Lung (tissue), 12 donors: ENCODE results near the gene RAB22A. TPM values are rescaled to one million over a fixed set of nuclear protein-coding genes. Genes with fewer than 3 reads are reported as not detected.

Experiments used
- ATAC-seq: fragments of 200-7000 bp; cut with Tn5 transposase; one replicate; pipeline ENCODE4 v1.9.1; 2020; ENCODE audit warnings: moderate number of reproducible peaks; ENCODE audit not compliant: insufficient read depth, low FRiP score
- DNase-seq, 3 donors: peaks; one replicate each; pipeline ENCODE4 v3.0.0-alpha.2; 2013 to 2017
- H3K27ac ChIP-seq, 2 donors: one replicate each; pipeline ENCODE4 v1.5.1; 2013; ENCODE audit warnings: mild to moderate bottlenecking in 2 of 2, moderate library complexity in 2 of 2, control low read depth in 1 of 2, inconsistent platforms in 1 of 2, low read depth in 1 of 2, low read length in 1 of 2
- H3K27me3 ChIP-seq, 3 donors: one replicate each; pipeline ENCODE4 v1.5.1; 2013; ENCODE audit warnings: low read length in 2 of 3; ENCODE audit not compliant: control insufficient read depth in 3 of 3, insufficient read depth in 3 of 3
- H3K36me3 ChIP-seq, 4 donors: one replicate each; pipeline ENCODE4 v1.5.1; 2013; ENCODE audit warnings: low read length in 4 of 4, mild to moderate bottlenecking in 1 of 4, moderate library complexity in 1 of 4; ENCODE audit not compliant: control insufficient read depth in 4 of 4, insufficient read depth in 4 of 4
- H3K4me1 ChIP-seq, 5 donors: one replicate each; pipeline ENCODE4 v1.5.1; 2013; ENCODE audit warnings: low read length in 5 of 5, mild to moderate bottlenecking in 2 of 5, moderate library complexity in 1 of 5; ENCODE audit not compliant: control insufficient read depth in 5 of 5, insufficient read depth in 5 of 5
- H3K4me3 ChIP-seq: one replicate; pipeline ENCODE4 v1.5.1; 2013; ENCODE audit warnings: mild to moderate bottlenecking, control low read depth, moderate library complexity
- H3K9ac ChIP-seq, 2 donors: one replicate each; pipeline ENCODE4 v1.5.1; 2013; ENCODE audit warnings: low read length in 2 of 2, control low read depth in 1 of 2; ENCODE audit not compliant: insufficient read depth in 1 of 2
- H3K9me3 ChIP-seq, 4 donors: one replicate each; pipeline ENCODE4 v1.5.1; 2013; ENCODE audit warnings: low read length in 3 of 4, mild to moderate bottlenecking in 1 of 4, moderate library complexity in 1 of 4; ENCODE audit not compliant: control insufficient read depth in 4 of 4, insufficient read depth in 3 of 4
- CTCF ChIP-seq: IDR thresholded peaks from 2 replicates; pipeline ENCODE4 v1.5.1; 2012; ENCODE audit warnings: mild to moderate bottlenecking; ENCODE audit errors: control extremely low read depth, extremely low read depth
- WGBS, 2 donors: extraction: QIAGEN DNeasy Blood & Tissue Kit; methylation state at CpG; one replicate each; pipeline ENCODE4 v1.1.7; 2013; 5-methylcytosine and 5-hydroxymethylcytosine counted together
- polyA plus RNA-seq, 2 donors: library from polyadenylated mRNA; stranded (reverse); fragments of 200-250 nt; gene quantifications; one replicate each; pipeline ENCODE4 v1.2.1, GENCODE V29; 2013
- total RNA-seq, 2 donors: library from RNA; depleted of rRNA in 1 of 2; stranded (reverse); fragments of >200 nt in 1 of 2; gene quantifications; one replicate each; pipeline ENCODE4 v1.2.1, GENCODE V29; 2014 to 2021
- donor health status: control.
- donor health status: control.
- donor health status: Bipolar disorder and iron deficiency.
- donor health status: healthy.
- donor health status: DM: yes; HTN: yes; CAD: no.

Gene RAB22A
- total and polyA plus RNA-seq, 4 donors = 6.0 to 25.1 (median 12.8) TPM

GRCh38 chr20:58313396-58313795 lies 3.9 kb downstream of the RAB22A start:
- Histone ChIP-seq H3K27ac (no peak overlapping the region), H3K9me3 (no peaks in the 10 kb centered on the region), H3K4me3 (no peak overlapping the region), H3K4me1 (peaks cover 0 to 12% (median 3%) of the 10 kb centered on the region in 5 donors), H3K27me3 (no peaks in the 10 kb centered on the region), H3K9ac (no peak overlapping the region), H3K36me3 (peaks cover 4 to 30% (median 24%) of the 10 kb centered on the region in 4 donors)
- DNase-seq = no peak
- WGBS, 2 donors = 87 to 90% methylated on average over 4 of the region's 4 CpGs
- TF ChIP-seq CTCF = no peak
- no peak for ATAC-seq

- no peak overlapping the region for H3K27ac ChIP-seq
- no peaks in the 10 kb centered on the region for H3K9me3 ChIP-seq
- peaks cover 5 to 9% (median 8%) of the 10 kb centered on the region in 4 donors for H3K36me3 ChIP-seq
- no peak overlapping the region for H3K4me3 ChIP-seq
- ATAC-seq (no peak), DNase-seq (no peak)
- 86 to 90% methylated on average over 4 of the region's 4 CpGs for WGBS, 2 donors
- no peak overlapping the region for H3K9ac ChIP-seq
- peaks cover 0 to 6% (median 0%) of the 10 kb centered on the region in 5 donors for H3K4me1 ChIP-seq
- no peaks in the 10 kb centered on the region for H3K27me3 ChIP-seq
- TF ChIP-seq CTCF = no peak
These were observed 11.7 kb downstream of the RAB22A start for GRCh38 chr20:58321205-58321604.

- WGBS, 2 donors = 80 to 85% methylated on average over 5 of the region's 5 CpGs
- TF ChIP-seq CTCF = no peak
- Histone ChIP-seq H3K9me3 (no peaks in the 10 kb centered on the region), H3K27ac (no peak overlapping the region), H3K27me3 (no peaks in the 10 kb centered on the region), H3K9ac (no peak overlapping the region), H3K4me1 (peaks cover 0 to 6% (median 0%) of the 10 kb centered on the region in 5 donors), H3K36me3 (peaks cover 0 to 4% (median 3%) of the 10 kb centered on the region in 4 donors), H3K4me3 (no peak overlapping the region)
- ATAC-seq = no peak
- DNase-seq = no peak
These were observed 12.6 kb downstream of the RAB22A start for GRCh38 chr20:58322083-58322482.

- TF ChIP-seq CTCF = no peak
- no peaks in the 10 kb centered on the region for H3K9me3 ChIP-seq
- no peak overlapping the region for H3K4me3 ChIP-seq
- peaks cover 0 to 14% (median 5%) of the 10 kb centered on the region in 5 donors for H3K4me1 ChIP-seq
- WGBS, 2 donors = 73 to 90% methylated on average over 2 of the region's 2 CpGs
- ATAC-seq (no peak), DNase-seq (no peak)
- no peaks in the 10 kb centered on the region for H3K36me3 ChIP-seq
- H3K9ac ChIP-seq = no peak overlapping the region
- H3K27ac ChIP-seq = no peak overlapping the region
- H3K27me3 ChIP-seq = no peaks in the 10 kb centered on the region
These were observed 16.4 kb downstream of the RAB22A start for GRCh38 chr20:58325912-58326311.
